A204.1 (cell line): Measurements from ENCODE around the gene RALA.
A peak's percentile ranks its signal among the peaks of the same experiment; 100 is the strongest.

Source experiments
- FAIRE-seq: peaks from 2 replicates; lab custom pipeline; 2012; peaks lifted over from hg19 to GRCh38; lab: Jason Lieb, UNC

Gene RALA

DNA sequence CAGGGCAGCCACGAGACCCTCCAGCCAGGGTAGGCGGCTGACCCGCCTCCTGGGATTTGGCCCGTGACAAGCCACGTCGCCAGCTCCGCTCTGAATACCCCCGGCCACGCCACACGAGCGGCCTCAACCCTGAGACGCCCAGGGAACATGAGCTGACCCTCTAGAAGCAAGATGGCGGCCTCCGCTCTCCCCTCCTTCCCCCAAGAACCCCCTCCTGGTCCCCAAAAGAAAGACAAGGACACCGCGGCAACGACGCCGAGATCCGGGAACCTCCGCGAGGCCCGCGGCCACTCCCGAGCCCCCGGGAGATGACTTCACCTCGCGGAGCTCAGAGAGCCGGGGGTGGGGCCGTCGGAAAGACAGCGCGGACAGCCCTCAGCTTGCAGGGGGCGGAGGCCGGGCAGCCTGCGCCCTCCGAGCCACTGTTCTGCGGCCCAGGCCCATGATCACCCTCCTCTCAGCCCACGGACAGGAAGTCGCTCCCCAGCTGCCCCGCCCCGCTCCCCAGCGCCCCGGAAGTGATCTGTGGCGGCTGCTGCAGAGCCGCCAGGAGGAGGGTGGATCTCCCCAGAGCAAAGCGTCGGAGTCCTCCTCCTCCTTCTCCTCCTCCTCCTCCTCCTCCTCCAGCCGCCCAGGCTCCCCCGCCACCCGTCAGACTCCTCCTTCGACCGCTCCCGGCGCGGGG is at the start of gene RALA:
RALA (plus strand) TSS at position 526 of the 685 bp plus-strand sequence. CDS start 63,096 bp downstream, outside the sequence.
- FAIRE-seq, result no peak

GRCh38 chr7:39574673-39575349 is 48.6 kb upstream of the RALA start:
- FAIRE-seq, result no peak

DNA sequence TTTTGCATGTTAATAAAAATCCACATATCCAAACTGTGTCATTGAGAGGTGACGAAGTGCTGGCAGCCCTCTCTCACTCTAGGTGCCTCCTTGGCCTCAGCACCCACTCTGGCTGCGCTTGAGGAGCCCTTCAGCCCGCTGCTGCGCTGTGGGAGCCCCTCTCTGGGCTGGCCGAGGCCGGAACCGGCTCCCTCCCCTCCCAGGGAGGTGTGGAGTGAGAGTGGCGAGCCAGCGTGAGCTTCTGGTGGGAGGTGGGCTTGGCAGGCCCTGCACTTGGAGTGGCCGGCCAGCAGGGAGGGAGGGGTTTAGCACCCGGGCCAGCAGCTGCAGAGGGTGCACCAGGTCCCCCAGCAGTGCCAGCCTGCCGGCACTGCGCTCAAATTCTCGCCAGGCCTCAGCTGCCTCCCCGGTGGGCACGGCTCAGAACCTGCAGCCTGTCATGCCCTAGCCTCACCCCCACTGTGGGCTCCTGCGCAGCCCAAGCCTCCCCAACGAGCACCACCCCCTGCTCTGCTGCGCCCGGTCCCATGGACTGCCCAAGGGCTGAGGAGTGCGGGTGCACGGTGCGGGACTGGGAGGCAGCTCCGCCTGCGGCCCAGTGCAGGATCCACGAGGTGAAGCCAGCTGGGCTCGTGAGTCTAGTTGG is 46.0 kb upstream of the RALA start:
- FAIRE-seq, result no peak

DNA sequence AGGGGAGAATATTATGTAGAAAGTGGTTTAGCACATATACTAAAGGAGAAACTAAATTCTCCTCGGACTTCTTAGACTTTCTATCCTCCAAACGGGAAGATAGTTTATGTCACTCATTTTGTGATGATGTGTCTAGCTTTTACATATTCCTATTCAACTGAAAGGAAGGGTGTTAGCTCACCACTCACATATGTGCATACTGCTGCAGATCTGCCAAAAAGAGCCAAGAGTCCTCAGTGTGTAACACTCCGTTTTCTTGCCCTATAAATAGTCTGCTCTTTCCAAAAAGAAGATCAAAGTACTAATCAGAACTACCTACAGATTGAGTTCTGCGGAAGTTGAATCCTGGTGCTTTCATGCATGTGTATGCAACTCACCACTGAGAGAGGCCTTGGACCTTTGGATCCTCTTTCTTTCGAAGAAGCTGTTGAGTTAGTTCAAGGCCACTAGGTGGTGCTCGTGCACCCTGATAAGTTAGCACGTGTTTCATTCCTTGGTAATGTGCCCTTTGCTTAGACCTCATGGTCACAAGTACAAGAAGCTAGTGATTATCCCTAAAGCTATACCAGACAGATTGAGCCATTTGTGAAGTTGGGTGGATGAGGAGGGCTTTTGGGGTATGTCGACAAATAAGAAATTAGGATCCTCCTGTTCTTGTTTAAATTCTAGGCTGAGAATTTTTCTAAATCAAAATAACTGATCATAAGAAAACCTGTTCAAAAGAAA is 43.1 kb upstream of the RALA start:
- peak; percentile 97 for FAIRE-seq

GRCh38 chr7:39582536-39582935 is 40.8 kb upstream of the RALA start:
- FAIRE-seq, result no peak

GRCh38 chr7:39583539-39583938 is 39.8 kb upstream of the RALA start:
- no peak for FAIRE-seq

DNA sequence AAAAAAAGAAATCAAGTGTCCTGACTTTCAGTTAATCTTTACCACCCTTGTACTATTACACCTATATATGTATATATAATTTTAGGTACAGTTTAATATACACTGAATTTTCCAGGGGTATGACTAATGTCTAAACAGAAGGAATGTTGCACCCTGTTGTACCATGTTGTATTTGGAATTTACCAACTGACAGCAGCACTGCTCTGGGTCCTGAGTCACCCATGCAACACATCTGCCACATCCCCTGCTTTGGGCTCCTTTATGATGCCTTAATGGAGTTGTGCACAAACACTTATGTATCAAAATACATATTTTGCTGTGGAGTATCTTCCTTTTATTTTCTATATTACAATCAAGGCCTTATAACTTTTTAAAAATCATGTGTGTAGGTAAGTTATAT is 36.0 kb upstream of the RALA start:
- FAIRE-seq, result no peak

DNA sequence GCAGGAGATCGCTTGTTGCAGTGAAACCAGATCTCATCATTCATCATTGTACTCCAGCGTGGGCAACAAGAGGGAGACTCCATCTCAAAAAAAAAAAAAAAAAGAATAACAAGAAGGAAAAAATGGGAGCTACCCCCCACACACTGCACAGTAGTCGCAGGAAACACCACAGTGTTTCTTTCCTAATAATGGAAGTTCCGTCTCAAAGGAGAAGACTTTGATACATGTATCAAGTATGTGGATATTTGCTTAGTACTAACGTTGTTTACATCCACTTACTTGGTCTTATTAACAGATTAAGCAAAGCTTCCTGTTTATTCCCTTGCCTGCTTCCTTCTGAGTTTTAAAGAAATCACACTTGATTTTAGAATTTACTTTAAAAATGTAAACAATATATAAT is 35.0 kb upstream of the RALA start:
- no peak for FAIRE-seq

DNA sequence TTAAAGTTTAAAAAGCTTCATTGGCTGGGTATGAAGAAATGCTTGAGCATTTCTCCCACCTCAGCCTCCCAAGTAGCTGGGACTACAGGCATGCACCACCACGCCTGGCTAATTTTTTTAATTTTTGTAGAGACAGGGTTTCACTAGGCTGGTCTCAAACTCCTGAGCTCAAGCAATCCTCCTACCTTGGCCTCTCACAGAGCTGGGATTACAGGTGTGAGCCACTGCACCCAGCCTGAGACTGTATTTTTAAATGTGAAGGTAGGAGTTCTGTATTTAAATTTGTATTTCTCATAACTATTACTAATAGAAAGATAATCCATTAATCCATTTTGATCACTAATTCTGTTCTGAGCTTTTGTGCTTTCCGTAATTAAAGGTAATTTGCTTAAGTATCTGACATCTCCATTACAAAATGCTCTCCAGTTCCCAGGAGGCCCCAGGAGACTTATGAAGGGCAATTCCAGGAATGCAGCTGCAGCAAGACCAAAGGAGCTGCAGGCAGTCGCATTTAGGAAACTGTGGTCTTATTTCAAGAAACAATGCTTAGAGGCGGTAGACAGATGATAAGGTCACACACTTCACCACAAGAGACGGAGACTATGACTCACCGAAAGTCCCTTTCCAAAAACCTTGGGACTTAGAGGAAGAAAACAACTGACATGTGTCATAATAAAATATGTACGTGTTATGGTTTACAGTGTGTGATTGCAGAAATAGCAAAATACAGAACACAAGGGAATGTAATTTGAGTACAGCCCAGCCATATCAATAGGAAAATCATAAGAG is 33.9 kb upstream of the RALA start:
- FAIRE-seq, result no peak

DNA sequence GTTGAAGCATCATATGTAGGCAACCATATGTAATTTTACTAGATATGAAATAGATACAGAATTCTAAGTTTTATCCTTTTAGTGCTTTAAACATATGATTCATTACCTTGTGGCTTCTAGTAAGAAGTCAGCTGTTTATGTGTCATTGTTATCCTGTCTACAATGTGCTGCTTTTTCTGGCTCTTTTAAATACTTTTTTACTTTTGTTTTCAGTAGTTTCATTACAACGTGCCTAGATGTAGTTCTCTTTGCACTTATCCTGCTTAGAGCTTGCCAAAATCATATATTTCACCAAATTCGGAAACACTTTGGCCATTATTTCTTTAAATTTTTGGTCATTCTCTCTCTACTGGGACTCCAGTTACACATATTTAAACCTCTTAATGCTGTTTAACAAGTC is 30.8 kb upstream of the RALA start:
- FAIRE-seq, result no peak

DNA sequence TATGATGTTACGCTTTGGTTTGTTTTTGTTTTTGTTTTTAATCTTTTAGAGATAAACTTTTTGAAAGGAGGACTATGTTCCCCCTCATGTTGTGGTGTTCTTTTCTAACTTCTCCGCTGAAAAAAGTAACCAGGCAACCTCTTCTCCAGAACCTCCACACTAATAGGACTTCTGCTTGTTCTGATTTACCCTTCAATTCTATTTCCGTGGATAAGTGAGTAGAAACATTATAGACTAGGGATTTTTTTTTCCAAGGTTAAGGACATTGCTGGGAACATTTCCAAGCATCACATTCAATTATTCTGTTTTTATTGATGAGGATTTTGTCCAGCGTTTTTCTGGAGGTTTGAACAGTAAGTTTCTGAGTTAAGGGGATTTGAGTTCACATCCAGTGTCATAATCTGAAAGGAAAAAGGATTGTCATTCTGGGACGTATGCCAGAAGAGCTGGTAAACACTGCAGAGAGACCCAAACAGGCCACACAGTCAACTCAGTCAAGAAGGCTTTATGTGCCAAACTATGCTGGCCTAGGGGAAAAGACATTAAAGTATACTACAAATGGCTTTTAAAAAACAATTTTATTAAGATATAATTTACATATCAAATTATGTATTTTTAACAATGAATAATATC is 28.3 kb upstream of the RALA start:
- FAIRE-seq, result no peak

DNA sequence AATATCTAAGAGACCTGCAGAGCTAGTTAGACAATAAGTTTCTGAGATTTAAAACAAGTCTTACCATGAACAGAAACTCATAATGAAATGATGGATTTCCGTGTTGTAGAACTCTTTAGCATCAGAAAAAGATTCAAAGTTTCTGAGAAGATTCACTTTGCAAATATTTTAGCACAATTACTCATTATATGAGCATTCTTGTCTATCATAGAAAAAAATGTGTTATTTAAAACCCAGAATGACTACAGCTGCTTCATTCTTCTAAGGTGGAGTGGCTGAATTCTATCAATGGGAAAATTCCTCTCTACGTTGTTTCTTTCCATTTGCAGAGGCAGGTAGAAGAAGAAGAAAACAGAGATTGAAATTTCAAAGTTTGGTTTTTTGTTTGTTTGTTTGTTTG is 21.0 kb upstream of the RALA start:
- FAIRE-seq, result no peak

GRCh38 chr7:39603924-39604323 is 19.4 kb upstream of the RALA start:
- FAIRE-seq, result no peak

DNA sequence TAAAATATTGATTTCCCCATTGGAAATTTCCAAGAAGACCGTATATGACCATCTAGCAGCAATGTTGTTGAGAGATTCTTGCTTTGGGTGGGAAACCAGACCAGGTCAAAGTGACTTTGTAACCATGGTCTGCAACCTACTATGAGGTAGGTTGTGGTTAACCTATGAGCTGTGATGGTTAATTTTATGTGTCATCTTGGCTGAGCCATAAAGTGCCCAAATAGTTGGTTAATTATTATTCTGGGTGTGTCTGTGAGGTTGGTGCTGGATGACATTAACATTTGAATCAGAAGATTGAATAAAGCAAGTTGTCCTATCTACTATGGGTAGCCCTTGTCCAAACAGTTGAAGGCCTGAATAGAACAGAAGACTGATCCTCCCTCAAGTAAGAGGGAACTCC is 18.3 kb upstream of the RALA start:
- FAIRE-seq, result no peak

- no peak for FAIRE-seq
Observed at GRCh38 chr7:39606352-39606751, 17.0 kb upstream of the RALA start.

DNA sequence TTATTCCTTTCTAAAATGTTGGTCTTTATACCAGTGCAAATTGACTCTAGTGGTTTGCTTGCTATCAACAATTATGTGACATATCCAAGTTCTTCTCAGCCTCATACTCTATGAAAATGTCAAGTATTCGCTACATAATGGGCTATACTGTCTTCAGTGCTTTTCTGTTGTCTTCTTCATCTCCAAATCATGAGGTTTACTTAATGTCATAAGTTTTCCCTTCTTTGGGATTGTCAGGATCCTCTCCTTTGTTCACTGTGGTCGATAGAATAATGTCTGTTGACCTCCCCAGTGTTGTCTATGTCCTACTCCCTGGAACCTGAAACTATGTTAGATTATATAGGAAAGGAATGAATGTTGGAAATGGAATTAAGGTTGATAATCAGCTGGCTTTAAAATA is 16.4 kb upstream of the RALA start:
- FAIRE-seq, result no peak

- no peak for FAIRE-seq
Observed at GRCh38 chr7:39607865-39608264, 15.5 kb upstream of the RALA start.

- no peak for FAIRE-seq
Observed at GRCh38 chr7:39608278-39608677, 15.1 kb upstream of the RALA start.

- FAIRE-seq, result no peak
Observed at GRCh38 chr7:39609113-39609934, 14.0 kb upstream of the RALA start.

DNA sequence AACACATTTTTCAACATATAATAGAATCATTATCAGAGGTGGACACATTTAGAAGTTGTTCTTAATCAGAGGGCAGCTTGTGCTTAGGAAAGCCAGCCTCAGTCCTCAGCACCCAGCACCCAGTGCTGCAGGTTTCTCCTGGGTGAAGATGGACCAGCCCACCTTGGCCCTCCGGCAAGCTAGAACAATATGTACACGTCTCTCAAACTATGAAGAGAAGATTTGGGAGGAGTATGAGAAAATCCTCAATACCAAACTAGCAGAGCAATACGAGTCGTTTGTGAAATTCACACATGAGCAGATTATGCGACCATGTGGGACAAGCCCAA is 13.5 kb upstream of the RALA start:
- no peak for FAIRE-seq

- no peak for FAIRE-seq
Observed at GRCh38 chr7:39613577-39613976, 9.8 kb upstream of the RALA start.
